HFFc6 (cell line): Measurements from ENCODE around the gene BLMH. TPM values are rescaled to one million over a fixed set of nuclear protein-coding genes. Genes with fewer than 3 reads are reported as not detected.

ENCODE experiments used
- DNase-seq: peaks from one replicate; pipeline ENCODE4 v3.0.0-alpha.2; 2018
- H3K27ac Mint-ChIP-seq: 2 replicates; pipeline ENCODE4 v1.8.0; 2020; ENCODE audit warnings: mild to moderate bottlenecking, mixed read lengths
- H3K27me3 Mint-ChIP-seq: 2 replicates; pipeline ENCODE4 v1.8.0; 2021; ENCODE audit warnings: mild to moderate bottlenecking, moderate library complexity, mixed read lengths; ENCODE audit not compliant: insufficient read depth
- H3K36me3 Mint-ChIP-seq: 2 replicates; pipeline ENCODE4 v1.8.0; 2021; ENCODE audit warnings: low read depth, mixed read lengths
- H3K4me1 Mint-ChIP-seq: 2 replicates; pipeline ENCODE4 v1.8.0; 2020; ENCODE audit warnings: low read depth, mixed read lengths
- H3K4me3 Mint-ChIP-seq: 2 replicates; pipeline ENCODE4 v1.8.0; 2020; ENCODE audit warnings: mild to moderate bottlenecking, moderate library complexity, mixed read lengths
- H3K9me3 Mint-ChIP-seq: 2 replicates; pipeline ENCODE4 v1.8.0; 2020; ENCODE audit warnings: mild to moderate bottlenecking, mixed read lengths
- total RNA-seq, 6 experiments: library from RNA; stranded (reverse); fragmentation: NEBNext Ultra II Directional; extraction: Animal tissue kit (Norgen Biotek cat#: 25700); gene quantifications; 2 replicates in 1 of 6; 3 replicates in 5 of 6; pipeline ENCODE4 v1.2.3, GENCODE V29; 2021
- TF ChIP-seq, protein P1 (sequence below): fragments of 200-600 bp; sonication (generic); IDR thresholded peaks from 2 replicates; pipeline ENCODE4 v1.5.0; 2021; ENCODE audit warnings: antibody characterized with exemption, mild to moderate bottlenecking

BLMH gene
- total RNA-seq, 6 experiments from 2014 or later: 20.0 to 24.6 (median 22.4) TPM

DNA sequence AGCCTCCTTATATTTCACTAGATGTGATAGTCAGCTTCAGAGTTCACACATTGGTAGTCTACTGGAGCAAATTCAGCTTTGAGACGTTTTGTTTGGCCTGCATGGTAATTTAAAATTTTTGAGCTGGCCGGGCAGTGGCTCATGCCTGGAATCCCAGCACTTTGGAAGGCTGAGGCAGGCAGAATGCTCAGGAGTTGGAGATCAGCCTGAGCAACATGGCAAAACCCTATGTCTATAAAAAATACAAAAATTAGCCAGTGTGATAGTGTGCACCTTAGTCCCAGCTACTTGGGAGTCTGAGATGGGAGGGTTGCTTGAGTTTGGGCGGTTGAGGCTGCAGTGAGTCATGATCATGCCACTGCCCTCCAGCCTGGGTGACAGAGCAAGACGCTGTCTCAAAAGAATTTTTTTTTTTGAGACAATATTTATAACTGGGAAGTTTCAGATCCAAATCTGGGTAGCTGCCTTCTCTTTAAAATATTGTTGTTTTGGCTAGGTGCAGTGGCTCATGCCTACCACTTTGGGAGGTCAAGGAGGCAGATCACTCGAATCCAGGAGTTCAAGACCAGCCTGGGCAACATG lies 4.8 kb upstream of the BLMH start:
- Mint-ChIP-seq H3K27me3 (peaks cover 6% of the 10 kb centered on the region), H3K4me3 (no peak overlapping the region), H3K4me1 (no peaks in the 10 kb centered on the region; the same call in 1 of the 2 replicates), H3K9me3 (peaks cover 9% of the 10 kb centered on the region), H3K36me3 (no peaks in the 10 kb centered on the region), H3K27ac (no peak overlapping the region)
- DNase-seq: no peak
- TF ChIP-seq, protein P1, sequence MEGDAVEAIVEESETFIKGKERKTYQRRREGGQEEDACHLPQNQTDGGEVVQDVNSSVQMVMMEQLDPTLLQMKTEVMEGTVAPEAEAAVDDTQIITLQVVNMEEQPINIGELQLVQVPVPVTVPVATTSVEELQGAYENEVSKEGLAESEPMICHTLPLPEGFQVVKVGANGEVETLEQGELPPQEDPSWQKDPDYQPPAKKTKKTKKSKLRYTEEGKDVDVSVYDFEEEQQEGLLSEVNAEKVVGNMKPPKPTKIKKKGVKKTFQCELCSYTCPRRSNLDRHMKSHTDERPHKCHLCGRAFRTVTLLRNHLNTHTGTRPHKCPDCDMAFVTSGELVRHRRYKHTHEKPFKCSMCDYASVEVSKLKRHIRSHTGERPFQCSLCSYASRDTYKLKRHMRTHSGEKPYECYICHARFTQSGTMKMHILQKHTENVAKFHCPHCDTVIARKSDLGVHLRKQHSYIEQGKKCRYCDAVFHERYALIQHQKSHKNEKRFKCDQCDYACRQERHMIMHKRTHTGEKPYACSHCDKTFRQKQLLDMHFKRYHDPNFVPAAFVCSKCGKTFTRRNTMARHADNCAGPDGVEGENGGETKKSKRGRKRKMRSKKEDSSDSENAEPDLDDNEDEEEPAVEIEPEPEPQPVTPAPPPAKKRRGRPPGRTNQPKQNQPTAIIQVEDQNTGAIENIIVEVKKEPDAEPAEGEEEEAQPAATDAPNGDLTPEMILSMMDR: no peak

DNA sequence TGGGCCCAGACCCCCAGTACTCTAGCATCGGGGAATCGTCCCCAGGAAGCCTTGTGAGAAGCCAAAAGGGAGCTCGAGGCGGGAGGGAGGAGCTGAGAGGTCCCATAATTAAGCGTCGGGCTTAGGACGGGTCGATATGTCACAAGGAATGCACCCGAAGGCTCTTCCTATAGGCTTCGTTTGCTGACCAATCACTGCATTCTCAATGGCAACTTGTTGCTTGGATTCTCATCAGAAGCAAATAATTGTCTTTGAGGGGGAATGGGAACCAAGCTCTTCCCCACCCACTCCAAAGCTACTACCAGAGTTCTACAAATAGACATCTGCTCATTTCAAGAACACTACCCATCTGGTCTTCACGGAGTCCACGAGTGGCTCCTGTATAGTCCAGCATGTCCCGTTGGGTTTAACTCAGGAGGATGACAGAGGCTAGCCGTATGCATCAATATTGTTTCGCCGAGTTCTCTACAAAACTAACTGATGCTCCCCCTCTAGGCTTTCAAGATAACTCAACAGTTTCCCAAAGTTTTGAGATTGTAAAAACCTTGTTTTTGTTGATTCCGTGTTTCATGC lies 628 bp upstream of the BLMH start:
- Mint-ChIP-seq H3K27ac (peak overlapping the region; percentile 39), H3K36me3 (peaks cover 5% of the 10 kb centered on the region; the same call in 1 of the 2 replicates), H3K27me3 (no peaks in the 10 kb centered on the region; the same call in 1 of the 2 replicates), H3K9me3 (no peaks in the 10 kb centered on the region), H3K4me3 (peak overlapping the region; percentile 62), H3K4me1 (peaks cover 13% of the 10 kb centered on the region)
- peak; percentile 30 for DNase-seq
- TF ChIP-seq, protein P1: no peak

DNA sequence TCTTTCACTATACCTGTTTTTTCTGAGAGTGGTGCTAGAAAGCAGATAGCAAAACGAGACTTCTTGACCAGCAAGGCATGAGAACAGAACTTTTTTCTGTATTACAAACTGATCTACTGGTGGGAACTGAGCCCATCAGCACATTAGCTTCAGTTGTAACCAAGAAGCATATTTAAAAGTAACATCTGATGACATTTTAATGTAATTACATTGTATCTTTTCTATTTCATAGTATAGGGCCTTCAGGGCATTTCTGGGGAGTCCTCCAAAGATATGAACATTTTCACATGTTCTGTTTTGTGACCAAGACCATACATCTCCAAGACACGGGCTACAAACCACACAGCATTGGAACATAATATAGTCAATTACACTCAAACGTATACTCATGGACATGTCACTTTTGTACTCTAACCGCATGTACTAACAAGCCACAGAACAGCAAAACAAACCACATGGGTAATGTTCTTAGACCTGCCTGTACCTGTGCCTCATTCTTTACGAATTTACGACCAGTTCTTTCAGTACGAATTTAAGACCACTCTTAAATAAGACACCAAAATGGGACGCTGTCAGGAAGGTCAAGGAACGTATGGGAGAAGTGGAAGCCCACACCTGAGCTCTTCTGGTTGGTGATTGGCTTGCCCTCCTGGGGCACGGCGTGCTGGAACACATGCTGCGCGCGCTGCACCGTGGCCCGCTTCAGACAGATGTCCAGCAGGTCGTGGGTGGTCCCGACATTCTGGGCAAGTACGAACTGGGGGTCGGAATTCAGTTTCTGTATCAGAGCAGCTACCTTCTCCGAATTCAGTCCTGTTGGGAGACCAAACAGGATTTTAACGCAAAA lies 825 bp downstream of the BLMH start:
- peaks cover 5% of the 10 kb centered on the region; the same call in 1 of the 2 replicates for H3K36me3 Mint-ChIP-seq
- H3K27ac Mint-ChIP-seq: peak overlapping the region; percentile 83
- H3K4me3 Mint-ChIP-seq: peak overlapping the region; percentile 98
- H3K27me3 Mint-ChIP-seq: no peaks in the 10 kb centered on the region; the same call in 1 of the 2 replicates
- TF ChIP-seq, protein P1: no peak
- H3K9me3 Mint-ChIP-seq: no peaks in the 10 kb centered on the region
- no peak for DNase-seq
- peaks cover 13% of the 10 kb centered on the region for H3K4me1 Mint-ChIP-seq

DNA sequence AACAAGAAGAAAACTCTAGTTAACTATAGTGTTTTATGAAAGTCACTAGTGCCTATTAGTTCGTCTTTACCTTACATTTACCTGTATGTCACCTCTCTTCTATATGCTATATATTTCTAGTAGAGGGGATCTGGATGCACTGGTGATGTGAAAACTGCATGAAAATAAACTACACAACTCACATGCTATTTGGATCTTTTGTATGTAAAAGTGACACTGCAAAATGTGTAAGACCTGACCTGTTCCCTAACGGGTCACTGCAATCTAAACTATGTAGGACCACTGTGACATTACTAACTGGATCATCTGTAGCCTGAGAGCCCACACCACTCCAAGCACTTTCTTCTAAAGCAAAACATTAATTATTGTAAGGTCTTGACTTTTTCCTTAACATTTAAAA lies 1.7 kb downstream of the BLMH start:
- peaks cover 5% of the 10 kb centered on the region; the same call in 1 of the 2 replicates for H3K36me3 Mint-ChIP-seq
- TF ChIP-seq, protein P1: no peak
- H3K4me3 Mint-ChIP-seq: peak overlapping the region; percentile 98; the same call in 1 of the 2 replicates
- no peak for DNase-seq
- no peaks in the 10 kb centered on the region for H3K9me3 Mint-ChIP-seq
- no peaks in the 10 kb centered on the region; the same call in 1 of the 2 replicates for H3K27me3 Mint-ChIP-seq
- H3K4me1 Mint-ChIP-seq: peaks cover 13% of the 10 kb centered on the region
- no peak overlapping the region for H3K27ac Mint-ChIP-seq

DNA sequence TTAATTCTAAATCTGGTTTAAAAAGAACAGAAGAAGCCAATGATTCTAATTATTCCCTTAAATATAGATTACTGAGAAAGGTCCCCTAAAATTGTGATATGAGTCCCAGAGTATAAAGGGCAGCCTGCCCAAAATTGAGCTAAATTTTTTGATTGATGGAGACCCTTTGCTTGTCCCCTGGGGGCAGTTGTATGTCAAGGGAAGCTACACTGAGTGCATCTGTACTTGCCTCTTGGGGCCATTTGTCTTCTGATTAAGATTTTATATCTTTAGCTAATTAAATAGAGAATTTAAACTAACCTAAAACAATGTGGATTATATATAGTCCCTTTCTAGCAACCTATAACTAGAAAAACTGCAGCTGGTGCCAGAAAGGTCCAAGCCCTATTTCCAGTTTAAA lies 12.6 kb downstream of the BLMH start:
- no peak for DNase-seq
- Mint-ChIP-seq H3K36me3 (0 out of 2 replicates have a peak, but pooled peaks cover 5% of the 10 kb centered on the region), H3K4me3 (no peak overlapping the region), H3K27ac (no peak overlapping the region), H3K4me1 (no peaks in the 10 kb centered on the region; the same call in 1 of the 2 replicates), H3K9me3 (no peaks in the 10 kb centered on the region), H3K27me3 (no peaks in the 10 kb centered on the region; the same call in 1 of the 2 replicates)
- TF ChIP-seq, protein P1: no peak
